Activated CD4-positive, alpha-beta T cell treated with anti-CD3 and anti-CD28 coated beads, Interleukin-2, amount 50 U/mL, for 4 hours (primary cell): Measurements from ENCODE around the gene GTF2F2.
"Not testable (repeated sequence)": the region's sequence is repeated elsewhere in the genome, so short reads cannot be mapped to it uniquely, and the experiment has no call there.

ENCODE experiments used
- DNase-seq, 2 experiments: peaks; one replicate each; pipeline ENCODE4 v3.0.0-alpha.2; 2020

Gene GTF2F2

DNA sequence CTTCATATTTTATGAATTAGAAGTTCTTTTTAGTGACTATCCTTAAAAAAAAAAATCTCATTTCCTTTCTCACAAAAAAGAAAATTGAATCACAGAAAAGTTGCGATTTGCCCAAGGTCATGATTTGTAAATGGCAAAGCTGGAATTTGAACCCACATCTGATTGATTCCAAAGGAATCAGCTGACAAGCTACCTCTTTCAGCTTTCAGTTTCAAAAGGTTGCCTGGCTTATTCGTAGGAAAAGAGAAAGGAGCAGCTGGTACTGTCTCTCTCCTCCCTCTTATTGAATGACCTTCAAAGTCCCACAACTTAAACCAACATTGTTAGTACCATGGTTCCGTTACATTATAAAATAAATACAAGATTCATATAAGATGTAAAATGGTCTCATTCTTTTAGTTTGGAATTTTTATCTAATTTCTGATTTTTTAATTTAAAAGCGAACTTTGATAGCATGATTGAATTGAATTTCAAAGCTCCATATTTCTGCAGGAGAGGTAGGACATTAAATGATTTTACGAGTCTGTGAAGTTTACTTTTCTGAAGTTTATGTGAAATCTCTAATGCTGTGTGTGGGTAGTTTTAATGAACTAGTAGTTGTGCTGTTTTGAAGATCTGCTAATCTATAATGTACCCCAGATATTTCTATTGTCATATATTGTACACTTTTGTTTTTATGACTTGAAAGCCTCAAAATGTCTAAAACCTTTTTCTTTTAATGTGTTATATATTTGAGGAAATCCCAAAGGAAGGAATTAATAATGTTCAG, 99.0 kb downstream of the GTF2F2 start:
- DNase-seq, result no peak

DNA sequence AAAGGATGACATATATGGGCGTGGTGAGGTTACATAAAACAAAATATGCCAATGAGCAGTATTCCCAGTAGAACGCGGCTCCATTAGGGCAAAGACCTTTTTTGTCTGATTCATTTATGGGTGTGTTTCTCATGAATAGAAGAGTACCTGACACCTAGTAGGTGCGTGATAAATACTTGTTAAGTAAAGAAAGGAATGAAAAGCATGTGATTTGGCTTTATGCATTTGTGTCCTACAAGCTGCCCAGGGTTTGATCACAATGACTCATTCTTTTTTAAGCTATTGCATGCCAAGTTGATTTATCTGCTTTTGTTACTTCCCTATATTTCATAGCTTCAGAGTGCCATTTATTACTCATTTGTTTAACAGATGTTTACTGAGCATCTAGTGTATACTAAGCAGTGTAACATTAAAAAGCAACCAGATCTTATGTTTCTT, 99.6 kb downstream of the GTF2F2 start:
- DNase-seq, result no peak

DNA sequence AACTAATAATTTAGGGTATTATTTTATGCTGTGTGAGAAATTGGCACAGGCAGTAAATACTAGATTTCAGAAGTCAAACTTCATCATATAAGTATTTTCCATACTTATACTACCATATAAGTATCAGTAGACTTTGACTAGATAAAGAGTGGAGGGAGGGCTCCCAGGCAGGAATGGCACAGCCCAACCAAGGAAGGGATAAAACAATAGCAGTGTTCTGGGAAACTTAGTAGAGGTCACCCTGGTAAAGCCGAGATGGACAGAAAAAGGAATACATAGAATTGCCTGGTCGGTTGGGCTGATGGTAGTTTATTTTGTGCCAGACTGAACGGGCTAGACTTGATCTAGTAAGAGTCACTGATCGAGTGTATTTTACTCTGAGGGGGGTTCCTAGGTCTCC, 100.1 kb downstream of the GTF2F2 start:
- DNase-seq, result no peak

DNA sequence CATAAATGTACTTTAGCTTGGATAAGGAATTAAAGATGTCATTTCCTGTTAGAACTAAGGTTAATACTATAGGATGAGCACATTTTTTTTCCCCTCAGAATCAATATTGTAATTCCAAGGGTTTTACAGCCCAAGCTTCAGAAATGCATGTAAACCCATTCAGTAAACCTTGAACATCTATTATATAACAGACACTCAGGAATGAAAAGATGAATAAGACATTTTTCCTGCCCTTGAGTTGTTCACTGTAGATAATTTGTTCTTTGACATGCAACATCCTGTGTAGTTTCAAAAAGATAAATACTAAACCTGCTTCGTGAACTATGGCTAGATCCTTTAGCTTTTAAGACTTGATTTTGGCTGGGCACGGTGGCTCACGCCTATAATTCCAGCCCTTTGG, 102.2 kb downstream of the GTF2F2 start:
- DNase-seq, result no peak

DNA sequence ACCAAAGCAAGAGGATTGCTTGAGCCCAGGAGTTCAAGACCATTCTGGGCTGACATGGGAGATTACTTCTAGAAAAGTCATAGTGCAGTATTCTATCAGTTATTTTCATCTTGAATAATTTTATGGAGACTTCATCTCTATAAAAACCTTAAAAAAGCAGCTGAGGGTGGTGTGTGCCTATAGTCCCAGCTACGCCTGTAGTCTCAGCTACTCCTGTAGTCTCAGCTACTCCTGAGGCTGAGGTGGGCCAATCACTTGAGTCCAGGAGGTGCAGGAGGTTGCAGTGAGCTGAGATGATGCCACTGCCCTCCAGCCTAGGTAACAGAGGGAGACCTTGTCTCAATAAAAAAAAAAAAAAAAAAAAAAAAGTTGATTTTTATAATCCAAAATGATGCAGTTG, 102.6 kb downstream of the GTF2F2 start:
- DNase-seq, result no peak

DNA sequence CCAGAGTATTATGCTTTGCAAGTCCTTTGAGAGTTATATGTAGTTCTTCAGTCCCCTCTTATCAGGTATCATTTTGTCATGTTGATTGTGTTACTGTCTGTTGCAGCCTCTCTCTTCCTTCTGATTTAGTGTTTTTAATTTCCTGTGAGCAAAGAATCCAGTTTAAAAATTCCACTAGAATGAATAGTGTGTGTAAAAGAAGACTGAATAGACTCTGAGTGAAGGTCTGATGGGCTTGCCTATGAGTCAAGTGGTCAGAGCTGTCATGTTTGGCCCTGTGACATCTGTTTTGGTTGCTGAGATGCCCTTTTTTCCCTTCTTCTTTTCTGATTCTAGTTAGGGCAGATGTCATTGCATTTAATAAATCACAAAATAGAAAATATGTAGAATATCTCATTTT, 103.9 kb downstream of the GTF2F2 start:
- no peak for DNase-seq

DNA sequence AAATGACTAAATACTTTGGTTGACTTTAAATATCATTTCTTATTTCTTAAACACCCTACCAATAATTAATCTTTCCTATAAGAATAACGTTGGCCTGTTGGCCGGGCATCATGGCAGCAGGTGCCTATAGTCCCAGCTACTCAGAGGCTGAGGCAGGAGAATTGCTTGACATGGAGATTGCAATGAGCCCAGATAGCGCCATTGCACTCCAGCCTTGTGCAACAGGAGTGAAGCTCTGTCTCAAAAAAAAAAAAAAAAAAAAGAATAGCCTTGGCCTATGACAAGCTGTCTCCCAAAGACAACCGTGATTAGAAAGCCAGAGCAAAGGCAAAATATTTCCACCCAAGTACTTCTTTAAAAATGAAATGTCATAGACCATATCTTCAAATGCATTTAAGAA, 105.1 kb downstream of the GTF2F2 start:
- DNase-seq, result no peak

DNA sequence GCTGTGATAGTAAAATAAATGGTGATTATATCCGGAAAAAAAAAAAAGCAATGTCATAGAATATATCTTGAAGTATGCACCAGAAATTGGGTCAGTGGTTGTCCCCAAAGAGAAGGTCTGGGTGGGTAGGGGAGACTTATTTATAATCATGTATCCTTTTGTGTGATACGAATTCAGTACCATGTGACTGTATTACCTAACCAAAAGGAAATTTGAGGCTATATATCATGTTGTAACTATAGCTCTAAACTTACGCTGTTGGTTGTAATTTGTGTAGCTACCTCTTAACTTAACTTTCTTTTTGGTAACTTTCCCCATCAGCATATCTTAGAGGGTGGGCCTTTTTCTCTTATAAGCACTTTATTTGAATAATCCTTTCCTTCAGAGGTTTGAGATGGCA, 105.7 kb downstream of the GTF2F2 start:
- no peak for DNase-seq

DNA sequence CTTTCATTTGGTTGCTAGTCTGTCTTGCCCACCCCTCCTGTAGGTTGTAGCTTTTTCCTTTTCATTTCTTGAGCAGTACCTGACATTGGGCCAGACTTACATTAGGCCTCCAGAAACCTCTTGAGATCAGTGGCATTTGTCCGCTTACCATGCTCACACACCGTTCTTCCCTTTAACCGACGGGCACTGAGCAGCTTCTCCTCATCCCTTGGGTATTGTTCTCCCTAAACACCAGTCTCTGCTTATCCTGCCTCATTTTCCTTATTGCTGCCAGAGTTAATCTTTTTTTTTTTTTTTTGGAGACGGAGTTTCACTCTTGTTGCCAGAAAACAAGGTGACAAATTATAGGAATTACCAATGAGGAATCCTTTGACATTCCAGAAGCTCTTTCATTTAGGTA, 107.7 kb downstream of the GTF2F2 start:
- no peak for DNase-seq

DNA sequence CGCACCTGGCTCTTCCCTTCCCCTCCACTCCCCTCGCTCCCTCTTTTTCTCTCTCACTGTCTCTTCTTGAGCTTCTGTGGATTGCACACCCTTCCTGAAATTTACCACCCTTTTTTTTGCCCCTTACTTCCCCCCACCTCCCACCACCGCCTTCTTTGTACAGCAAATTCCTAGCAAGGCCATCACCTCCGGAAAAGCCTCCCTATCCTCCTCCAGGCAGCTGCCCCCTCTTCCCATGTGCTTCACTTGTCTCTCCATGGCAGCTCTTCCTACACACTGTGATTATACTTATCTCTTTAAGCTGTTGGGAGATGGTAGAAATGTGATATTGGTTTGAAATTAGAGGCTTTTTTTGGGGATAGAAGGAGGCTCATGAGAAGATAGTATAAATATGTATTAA, 108.9 kb downstream of the GTF2F2 start:
- DNase-seq, result no peak

DNA sequence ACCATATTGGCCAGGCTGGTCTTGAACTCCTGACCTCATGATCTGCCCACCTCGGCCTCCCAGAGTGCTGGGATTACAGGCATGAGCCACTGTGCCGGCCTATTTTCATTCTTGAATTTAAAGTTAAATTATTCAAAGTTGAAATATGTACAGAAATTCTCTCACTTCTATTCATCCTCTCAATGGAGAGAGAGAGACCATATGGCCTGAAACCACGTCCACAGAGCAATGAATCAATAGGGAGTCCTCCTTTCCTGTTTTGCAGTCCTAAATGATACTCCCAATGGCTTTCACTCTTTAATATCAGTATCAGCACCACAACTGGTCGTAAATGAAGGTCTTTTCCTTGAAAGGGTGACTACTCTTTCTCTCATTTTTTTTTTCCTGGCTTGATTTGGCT, 111.0 kb downstream of the GTF2F2 start:
- no peak for DNase-seq

DNA sequence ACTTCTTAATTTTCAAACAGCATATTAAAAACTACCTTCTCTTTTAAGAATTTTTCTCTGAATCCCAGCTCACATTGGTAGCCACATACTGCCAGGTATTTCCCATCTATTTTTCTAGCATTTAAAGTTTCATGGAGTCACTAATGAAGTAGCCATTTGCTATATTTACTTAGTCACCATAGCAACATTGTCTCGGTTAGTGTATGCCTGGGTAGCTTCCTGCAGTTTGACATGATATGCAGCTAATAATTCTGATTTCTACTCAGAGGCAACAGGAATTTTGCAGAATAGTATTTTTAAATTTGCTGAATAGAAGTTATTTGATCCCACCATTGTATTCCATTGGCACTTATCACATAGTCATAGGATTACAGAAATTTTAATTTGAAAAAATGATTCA, 111.4 kb downstream of the GTF2F2 start:
- DNase-seq, result no peak

DNA sequence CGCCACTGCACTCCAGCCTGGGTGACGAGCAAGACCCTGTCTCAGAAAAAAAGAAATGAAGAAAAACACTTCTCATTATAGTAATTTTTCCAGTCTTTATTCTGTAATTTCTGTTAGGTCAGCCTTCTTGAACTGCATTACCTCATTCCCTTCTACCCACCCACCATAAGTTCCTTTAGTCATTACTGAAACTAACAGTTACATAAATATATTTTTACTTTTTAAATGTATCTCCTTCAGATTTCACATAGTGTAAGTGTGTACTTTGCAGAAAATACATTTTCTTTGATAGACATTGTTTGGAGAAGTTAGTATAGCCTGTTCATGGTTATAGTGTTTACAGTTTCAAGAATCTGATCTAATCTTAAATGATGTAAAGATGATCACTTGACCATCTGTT, 112.3 kb downstream of the GTF2F2 start:
- DNase-seq, result no peak

DNA sequence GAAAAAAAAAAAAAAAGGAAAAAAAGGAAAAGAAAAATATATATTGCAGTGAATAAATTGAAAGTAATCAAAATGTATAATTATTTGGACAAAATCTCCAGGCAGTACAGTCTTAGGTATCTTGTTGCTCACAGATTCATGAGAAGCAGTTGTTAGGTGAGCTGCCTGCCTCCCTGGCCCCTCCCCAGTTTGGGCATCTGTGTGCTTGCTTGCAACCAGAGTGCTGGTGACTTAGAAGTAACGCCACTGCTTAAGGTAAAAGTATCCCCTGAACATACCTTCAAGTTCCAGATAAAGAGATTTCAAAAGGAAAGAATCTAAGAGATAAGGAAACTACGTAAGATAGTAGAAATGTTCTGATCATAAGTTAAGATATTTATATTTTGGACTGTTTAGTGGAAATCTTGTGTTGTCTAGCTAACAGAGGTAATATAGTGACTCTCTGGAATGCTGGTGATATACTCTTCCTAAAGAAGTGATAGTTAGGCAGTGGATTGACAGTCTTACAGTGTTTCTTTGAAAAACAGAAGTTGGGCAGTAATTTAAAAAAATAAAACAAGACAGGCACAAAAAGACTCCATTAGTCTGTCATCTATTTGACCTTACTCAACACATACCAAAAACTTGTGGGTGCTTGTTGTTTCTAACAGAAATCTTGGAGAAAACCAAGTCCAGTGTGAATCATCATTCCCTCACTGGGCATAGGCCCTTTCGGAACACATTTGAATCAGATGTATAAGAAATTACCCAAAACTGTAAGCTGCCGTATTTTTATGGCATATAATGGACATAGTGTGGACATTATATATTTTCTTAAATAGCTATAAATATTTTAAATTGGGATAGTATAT, 118.9 kb downstream of the GTF2F2 start:
- DNase-seq, result no peak

DNA sequence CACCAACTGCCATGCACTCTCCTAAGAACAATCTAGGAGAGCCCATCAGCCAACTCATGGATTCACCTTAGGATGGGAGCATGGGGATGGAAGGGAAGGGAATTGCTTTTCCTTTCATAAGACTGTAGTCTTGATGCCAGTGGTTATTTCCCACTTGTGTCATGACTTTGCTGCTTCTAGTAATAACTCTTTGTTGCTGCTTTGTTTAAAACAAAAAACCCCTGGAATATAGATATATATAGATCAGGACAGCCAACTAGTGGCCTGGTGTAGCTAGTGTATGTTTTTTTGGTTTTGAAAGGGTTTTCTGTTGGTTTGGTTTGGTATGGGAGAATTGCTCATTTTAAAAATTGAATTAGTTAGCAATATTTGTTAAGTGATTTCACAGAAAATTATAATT, 119.8 kb downstream of the GTF2F2 start:
- DNase-seq, result no peak

DNA sequence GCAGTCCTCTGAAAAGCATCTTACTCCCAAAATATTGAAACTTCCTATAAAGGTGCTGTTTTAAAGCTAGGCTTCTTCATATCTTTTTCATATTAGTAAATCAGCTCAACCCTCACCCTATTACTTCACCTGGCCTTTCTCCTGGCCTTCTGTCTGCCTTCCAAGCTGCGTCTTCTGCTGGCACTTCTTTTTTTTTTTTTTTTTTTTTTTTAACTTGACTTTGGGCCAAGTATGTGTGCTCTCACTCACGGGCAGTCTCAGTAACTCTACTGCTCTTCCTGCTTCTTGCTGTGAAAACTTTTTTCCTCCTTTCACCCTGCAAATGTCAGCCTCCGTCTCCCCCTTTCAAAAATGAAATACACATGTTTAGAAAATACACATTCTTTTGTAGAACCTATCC, 121.8 kb downstream of the GTF2F2 start:
- no peak for DNase-seq

DNA sequence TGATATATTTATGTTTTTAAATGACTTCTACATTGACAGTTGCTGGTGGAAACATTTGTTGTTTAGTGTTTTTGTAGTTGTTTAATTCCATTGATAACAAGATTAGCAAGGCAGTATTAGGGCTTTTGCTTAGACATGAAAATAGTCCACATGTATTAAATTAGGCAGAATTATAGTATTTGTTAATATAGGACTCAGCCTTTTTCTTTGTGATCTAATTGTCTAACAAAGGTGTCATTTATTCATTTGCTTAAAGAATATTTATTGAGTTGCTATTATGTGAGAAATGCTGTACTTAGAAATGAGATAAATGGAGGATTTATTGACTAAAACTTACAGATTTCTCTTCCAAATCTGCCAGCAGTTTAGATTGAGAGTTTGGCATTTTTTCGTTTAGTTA, 122.2 kb downstream of the GTF2F2 start:
- DNase-seq, result no peak

DNA sequence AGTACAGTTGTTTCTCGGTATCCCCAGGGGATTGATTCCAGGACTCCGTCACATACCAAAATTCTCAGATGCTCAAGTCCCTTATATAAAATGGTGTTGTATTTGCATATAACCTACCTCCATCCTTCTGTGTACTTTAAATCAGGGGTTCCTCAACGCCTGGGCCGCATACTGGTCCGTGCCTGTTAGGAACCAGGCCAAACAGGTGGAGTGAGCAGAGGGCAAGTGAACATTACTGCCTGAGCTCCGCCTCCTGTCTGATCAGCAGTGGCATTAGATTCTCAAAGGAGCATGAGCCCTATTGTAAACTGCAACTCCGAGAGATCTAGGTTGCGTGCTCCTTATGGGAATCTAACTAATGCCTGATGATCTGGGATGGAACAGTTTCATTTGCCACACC, 122.8 kb downstream of the GTF2F2 start:
- DNase-seq, result no peak

DNA sequence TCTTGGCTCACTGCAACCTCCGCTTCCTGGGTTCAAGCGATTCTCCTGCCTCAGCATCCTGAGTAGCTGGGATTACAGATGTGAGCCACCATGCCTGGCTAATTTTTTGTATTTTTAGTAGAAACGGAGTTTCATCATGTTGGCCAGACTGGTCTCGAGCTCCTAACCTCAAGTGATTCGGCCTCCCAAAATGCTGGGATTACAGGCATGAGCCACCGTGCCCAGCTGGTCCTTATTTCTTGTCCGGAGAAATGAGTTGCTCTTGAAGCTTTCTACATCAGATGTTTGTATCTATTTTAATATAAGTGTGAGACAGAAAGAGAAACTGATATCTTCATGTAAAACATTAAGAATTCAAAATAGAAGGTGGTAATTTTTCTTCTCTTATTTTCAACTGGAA, 124.4 kb downstream of the GTF2F2 start:
- not testable (repeated sequence) for DNase-seq

DNA sequence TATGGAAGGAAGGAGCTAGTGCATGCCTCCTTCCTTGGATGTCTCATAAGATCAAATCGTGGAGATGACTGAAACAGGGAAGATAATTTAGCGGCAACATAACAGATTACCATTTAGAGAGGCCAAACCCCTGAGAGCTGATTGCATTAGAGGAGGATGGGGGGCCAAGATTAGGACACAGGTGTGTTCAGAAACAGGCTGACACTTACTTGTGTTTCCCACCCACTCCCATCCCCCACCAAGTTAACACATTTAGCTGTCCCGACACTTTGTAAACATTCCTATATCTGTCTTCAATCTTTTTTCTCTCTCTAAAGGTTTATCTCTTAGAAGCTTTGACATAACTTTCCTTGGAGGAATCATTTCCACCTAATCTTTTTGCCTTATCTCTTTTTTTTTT, 129.4 kb downstream of the GTF2F2 start:
- no peak for DNase-seq

DNA sequence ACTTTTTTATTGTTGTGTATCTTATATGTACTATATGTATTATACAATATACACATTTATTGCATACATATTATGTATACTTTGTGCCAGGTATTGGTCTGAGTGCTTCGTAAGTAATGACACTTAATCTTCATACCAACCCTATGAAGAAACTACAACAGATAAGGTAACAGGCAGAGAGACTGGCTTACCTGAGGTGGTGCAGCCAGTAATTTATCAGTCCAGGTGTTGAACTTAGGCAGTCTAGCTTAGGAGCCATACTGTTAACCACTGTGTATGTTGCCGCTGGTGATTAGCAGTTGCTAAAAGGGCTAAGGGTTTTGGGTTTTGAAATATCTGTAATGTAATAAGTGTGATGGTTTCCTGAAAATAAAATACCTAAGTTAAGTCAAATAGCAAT, 134.1 kb downstream of the GTF2F2 start:
- no peak for DNase-seq

DNA sequence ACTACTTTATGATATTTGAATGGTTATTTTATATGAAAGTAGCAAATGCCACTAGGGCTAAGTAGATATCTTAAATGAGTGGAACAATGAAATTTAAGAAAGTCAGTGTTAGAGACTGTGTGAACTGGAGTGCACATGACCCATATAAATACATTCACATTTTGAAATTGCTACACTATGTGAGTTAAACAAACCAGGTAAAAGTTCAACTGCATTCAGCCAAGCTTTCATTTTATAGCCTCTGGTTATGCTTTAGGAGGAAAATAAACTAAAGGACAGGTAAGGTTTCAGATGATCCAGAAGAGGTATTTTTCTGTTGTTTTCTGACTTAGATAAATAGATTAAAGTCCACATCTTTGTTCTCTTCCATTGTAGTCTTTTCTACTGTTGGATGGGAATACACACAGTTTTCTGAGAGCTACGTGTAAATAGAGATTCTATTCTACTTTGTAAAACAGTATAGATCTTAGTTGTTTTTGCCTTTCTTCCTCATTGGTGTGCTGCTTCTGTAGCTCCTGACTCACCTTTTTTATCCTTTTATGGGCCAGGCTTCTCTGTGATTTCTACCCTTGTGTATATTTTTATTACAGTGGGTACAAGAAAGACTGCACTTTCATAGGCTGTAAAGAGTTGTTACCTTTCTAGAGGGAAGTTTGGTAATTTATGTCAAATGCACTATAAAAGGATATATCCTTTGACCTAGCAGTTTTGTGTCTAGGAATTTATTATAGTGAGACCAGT, 135.1 kb downstream of the GTF2F2 start:
- DNase-seq, result no peak

DNA sequence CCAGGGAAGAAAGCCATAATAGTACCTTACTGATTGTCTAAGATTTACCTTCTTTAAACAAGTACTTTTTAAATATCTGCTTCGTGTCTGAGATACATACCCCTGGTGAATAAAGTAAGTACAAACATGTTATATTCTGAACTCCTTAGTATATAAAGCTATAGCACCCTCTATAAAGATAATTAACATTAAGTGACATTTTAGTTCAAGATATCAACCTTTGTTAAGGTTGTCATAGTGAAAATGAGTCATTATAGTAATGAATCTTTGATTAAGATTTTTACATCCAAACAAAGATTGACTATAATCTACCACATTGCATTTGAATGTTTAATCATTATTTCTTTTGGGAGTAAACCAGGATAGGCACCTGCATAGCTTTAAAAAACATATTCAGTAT, 135.9 kb downstream of the GTF2F2 start:
- DNase-seq, result no peak
